Measurements from ENCODE around the gene SMAD3.
"Not testable (repeated sequence)": the region's sequence is repeated elsewhere in the genome, so short reads cannot be mapped to it uniquely, and the experiment has no call there.

The SMAD3 gene

GRCh38 chr15:67063689-67064606 lies 1.5 kb upstream of the SMAD3 start:
- no peak for DNase-seq (ENCODE audit: low read depth)

GRCh38 chr15:67064607-67065530 lies 533 bp upstream of the SMAD3 start:
- no peak for DNase-seq (ENCODE audit: low read depth)

- DNase-seq (ENCODE audit: low read depth) = no peak
Measured at GRCh38 chr15:67066041-67066958, 898 bp downstream of the SMAD3 start.

- DNase-seq (ENCODE audit: low read depth) = no peak
Measured at GRCh38 chr15:67066959-67067853, 1.8 kb downstream of the SMAD3 start.

- no peak for DNase-seq (ENCODE audit: low read depth)
Measured at GRCh38 chr15:67067930-67068551, 2.6 kb downstream of the SMAD3 start.

GRCh38 chr15:67068710-67069400 lies 3.5 kb downstream of the SMAD3 start:
- no peak for DNase-seq (ENCODE audit: low read depth)

GRCh38 chr15:67070150-67070549 lies 4.7 kb downstream of the SMAD3 start:
- DNase-seq (ENCODE audit: low read depth) = no peak

- no peak for DNase-seq (ENCODE audit: low read depth)
Measured at GRCh38 chr15:67070892-67071664, 5.7 kb downstream of the SMAD3 start.

GRCh38 chr15:67072442-67072841 lies 7.0 kb downstream of the SMAD3 start:
- no peak for DNase-seq (ENCODE audit: low read depth)

- no peak for DNase-seq (ENCODE audit: low read depth)
Measured at GRCh38 chr15:67072958-67073357, 7.6 kb downstream of the SMAD3 start.

- DNase-seq (ENCODE audit: low read depth) = no peak
Measured at GRCh38 chr15:67074886-67075229, 9.5 kb downstream of the SMAD3 start.

GRCh38 chr15:67075555-67076135 lies 10.2 kb downstream of the SMAD3 start:
- DNase-seq (ENCODE audit: low read depth) = not testable (repeated sequence)

GRCh38 chr15:67076147-67076843 lies 10.9 kb downstream of the SMAD3 start:
- no peak for DNase-seq (ENCODE audit: low read depth)

GRCh38 chr15:67077641-67078215 lies 12.3 kb downstream of the SMAD3 start:
- no peak for DNase-seq (ENCODE audit: low read depth)

GRCh38 chr15:67079361-67079760 lies 14.0 kb downstream of the SMAD3 start:
- no peak for DNase-seq (ENCODE audit: low read depth)

GRCh38 chr15:67080118-67080899 lies 14.9 kb downstream of the SMAD3 start:
- DNase-seq (ENCODE audit: low read depth) = no peak

All from stimulated activated CD8-positive, alpha-beta memory T cell treated with anti-CD3 and anti-CD28 coated beads, Interleukin-4, amount 100 ng/mL, for 24 hours (primary cell).